NCI-H187 (cell line): ENCODE results near the gene TSPAN19.

Experiments used
- DNase-seq, 2 experiments: peaks; one replicate each; lab custom pipeline; 2025; lab: John Stamatoyannopoulos, UW

The TSPAN19 gene

GRCh38 chr12:85000729-85001128, 35.3 kb downstream of the TSPAN19 start:
- DNase-seq, result no peak

DNA sequence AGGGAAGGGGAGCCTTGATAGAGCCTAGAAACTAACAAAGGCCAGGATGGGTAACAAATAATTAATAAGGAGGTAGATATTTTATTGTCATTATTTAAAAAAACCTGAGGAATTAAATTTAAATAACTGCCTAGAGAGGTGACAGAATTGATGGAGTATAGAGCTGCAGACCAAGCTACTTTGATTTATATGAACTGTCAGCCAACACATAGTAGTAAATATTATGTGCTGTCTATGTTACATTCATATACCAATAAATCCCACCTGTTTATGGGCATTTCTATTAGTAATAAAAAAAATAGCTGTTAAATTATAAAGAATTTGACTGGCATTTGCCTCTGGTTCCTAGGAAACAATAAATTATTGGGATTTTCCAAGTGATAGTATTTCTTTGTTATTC, 37.7 kb downstream of the TSPAN19 start:
- no peak for DNase-seq

DNA sequence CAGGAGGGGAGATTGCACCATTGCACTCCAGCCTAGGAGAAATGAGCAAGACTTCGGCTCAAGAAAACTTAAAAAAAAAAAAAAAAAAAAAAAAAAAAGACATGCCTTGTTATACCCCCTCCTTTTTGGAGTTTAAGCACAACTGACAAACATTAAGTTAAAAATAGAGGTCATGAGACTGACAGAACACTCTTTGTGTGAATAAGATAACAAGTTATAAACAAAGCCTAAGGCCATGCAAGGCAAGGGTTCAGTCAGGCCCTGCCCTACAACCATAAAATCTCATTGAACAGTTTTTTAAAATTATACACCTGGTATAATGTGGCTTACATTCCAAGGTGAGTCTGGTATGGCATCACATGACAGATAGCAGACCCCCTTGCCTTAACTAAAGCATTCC, 39.3 kb downstream of the TSPAN19 start:
- no peak for DNase-seq

DNA sequence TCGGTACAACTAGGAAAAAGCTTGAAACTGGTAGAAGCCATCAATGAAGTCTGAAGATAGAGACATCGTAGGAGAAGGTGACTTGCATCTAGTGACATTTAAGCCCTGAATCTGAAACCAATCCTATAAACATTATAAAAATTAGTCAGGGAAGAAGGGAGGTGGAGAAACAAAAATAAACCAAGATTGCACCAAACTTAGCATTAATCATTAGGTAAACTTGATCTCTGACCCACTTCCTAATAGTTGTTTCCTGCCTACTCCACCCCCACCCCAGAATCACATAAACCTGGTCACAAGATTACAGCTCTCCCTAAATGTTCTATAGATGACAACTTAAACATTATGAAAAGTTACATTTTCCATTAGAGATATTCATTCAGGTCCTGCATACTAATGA, 40.4 kb downstream of the TSPAN19 start:
- no peak for DNase-seq

DNA sequence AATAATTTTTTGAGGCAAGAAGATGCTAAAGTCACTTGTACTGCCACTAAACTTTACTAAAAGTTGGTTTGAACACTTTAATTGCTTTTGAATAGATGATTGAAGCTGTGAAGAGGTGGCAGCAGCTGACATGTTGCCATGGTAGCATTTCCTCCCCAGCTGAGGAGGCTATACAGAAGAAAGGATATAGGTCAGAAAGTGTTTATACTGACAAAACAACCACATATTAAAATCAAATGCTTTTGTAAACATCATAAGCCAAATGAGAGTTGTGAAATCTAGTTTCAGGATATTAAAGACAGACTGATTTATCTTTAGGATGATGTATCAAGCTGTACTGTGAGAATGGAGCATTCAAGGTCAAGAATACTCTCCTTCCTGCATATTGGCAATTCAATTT, 41.7 kb downstream of the TSPAN19 start:
- no peak for DNase-seq

GRCh38 chr12:84986586-84986985, 49.5 kb downstream of the TSPAN19 start:
- no peak for DNase-seq

DNA sequence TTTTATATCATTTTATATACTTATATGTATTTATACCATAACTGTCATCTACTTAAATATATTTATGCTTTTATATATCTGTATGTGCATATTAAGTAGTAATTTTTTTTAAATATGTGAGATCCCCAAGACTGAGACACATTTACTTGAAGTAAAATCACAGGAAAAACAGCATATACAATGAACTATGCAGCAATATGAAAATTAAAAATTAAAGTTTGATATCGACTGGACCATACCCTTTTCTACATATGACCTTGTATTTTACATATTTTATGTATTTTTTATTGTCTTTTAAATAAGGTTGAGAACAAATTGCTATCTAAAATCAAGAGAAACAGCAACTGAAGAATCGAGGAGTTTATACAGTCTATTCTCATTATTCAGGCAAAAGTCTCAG, 50.0 kb downstream of the TSPAN19 start:
- DNase-seq, result no peak

DNA sequence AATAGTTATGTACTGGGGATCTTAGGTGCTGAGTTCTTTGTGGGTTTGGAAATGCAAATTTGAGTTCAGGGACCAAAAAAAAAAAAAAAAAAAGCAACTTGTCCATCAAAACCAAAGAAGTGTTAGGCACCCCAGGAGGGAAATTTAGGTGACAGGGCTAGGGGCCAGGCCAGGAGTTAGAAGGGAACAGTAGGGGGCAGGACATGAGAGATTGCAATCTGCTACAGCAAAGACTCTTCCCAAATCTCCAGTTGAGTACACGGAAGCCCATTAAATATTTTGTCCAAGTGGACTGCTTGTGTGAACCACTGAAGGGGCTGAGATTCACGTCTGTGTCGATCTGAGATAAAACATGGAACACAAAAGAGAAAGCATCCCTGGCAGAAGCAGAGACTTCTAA, 52.8 kb downstream of the TSPAN19 start:
- no peak for DNase-seq

DNA sequence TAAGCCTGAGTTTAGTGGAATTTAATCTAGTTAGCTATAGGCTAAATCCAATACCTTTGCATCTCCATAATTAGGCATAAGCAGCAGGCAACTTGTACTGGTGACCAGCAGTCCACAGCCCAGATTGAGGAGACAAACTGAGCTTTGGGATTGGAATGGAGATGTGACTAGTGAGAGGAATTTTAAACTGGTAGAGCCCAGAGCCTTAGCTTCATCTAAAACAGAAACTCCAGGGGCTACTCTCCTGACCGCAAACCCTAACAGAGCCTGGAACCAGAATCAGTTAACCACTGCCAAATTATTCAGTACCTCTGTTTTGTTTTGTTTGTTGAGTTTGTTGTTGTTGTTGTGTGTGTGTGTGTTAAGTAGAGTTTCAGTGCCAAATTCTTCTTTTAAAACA, 53.2 kb downstream of the TSPAN19 start:
- no peak for DNase-seq

DNA sequence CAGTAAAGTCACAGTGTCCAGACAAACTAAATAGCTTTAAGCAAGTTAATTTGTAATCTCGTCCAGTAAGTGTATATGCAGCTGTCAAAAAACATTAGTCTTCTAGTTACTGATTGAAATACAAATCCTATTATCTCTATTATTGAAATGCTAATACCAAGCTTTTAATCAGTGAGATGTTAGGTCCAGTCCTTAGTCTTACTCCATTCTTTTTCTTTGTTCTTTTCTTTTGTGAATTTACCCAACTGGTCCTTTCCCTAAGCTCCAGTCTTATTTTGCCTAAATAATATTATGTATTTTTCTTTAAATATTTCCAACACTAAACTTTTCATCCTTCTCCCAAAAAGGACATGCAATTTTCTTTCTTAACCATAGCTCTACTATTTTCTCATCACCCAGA, 57.2 kb downstream of the TSPAN19 start:
- no peak for DNase-seq

DNA sequence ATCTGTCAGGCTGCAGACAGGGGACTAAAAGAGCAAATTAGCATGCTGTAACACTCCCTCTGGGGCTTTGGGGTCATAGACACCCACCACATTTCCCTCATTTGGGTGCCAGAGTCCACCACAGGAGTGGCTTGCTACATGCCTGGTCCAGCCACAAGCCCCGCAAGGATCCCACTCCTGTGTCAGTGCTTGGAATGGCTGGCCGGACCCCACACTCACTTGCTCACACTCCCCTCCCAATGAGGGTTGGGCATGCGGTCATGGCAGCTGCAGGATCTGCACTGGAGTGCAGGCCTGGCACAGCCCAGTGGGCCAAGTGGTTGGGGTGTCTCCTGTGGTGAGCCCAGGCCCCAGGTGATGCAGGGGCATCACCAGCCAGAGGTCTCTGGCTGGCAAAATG, 59.9 kb downstream of the TSPAN19 start:
- no peak for DNase-seq

DNA sequence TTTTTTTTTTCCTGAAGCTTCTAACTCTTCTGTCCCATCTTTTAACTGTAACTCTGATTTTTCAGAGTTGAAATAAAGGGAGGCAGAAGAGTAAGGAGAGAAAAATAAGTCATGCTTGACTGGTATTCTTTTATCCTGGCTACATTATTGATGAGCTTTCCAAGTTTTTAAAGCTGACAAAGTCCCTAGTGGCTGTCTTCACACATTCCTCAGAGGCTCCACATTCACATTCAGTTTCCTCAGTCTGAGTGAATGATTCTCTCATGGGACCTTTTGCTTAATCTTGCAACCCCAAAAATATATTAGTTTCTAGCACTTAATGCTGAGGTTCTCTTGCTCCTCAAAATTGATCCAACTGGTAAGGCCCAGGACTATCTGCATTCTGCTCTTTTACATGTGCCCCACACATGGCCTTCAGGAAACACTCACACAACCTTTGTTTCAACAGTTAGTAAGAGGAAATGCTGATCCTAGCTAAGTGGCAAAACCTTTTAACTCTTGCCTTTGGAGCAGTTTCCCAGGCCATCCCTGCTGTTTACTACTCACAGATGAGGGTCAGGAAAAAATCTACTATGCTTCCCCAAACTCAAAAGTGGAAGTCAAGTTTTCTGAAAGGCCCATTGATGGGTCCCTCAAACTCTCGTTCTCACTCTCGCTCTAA, 61.8 kb downstream of the TSPAN19 start:
- DNase-seq, result no peak

GRCh38 chr12:84973026-84973425, 63.1 kb downstream of the TSPAN19 start:
- DNase-seq, result no peak

- DNase-seq, result no peak
These were observed 66.9 kb downstream of the TSPAN19 start for GRCh38 chr12:84969226-84969625.
